GM19099 (cell line): ENCODE data around the gene SIGLEC1.

Experiments
- POLR2A ChIP-seq: IDR thresholded peaks from 3 replicates; pipeline ENCODE4 v1.6.1; 2011; ENCODE audit warnings: low read depth; ENCODE audit not compliant: insufficient read length; ENCODE audit errors: extremely low read depth

Gene SIGLEC1

GRCh38 chr20:3699037-3699436 lies 13.4 kb downstream of the SIGLEC1 start:
- TF ChIP-seq POLR2A: no peak

- TF ChIP-seq POLR2A: no peak
These were observed 13.8 kb downstream of the SIGLEC1 start for GRCh38 chr20:3698591-3699001.

GRCh38 chr20:3697588-3698305 lies 14.7 kb downstream of the SIGLEC1 start:
- no peak for TF ChIP-seq POLR2A

GRCh38 chr20:3696745-3697587 lies 15.4 kb downstream of the SIGLEC1 start:
- no peak for TF ChIP-seq POLR2A

- no peak for TF ChIP-seq POLR2A
These were observed 16.2 kb downstream of the SIGLEC1 start for GRCh38 chr20:3696200-3696599.

GRCh38 chr20:3694864-3695263 lies 17.5 kb downstream of the SIGLEC1 start:
- TF ChIP-seq POLR2A: no peak

- no peak for TF ChIP-seq POLR2A
These were observed 19.0 kb downstream of the SIGLEC1 start for GRCh38 chr20:3693376-3693775.

- no peak for TF ChIP-seq POLR2A
These were observed 19.6 kb downstream of the SIGLEC1 start for GRCh38 chr20:3692706-3693294.

GRCh38 chr20:3691897-3692296 lies 20.5 kb downstream of the SIGLEC1 start:
- TF ChIP-seq POLR2A: no peak

GRCh38 chr20:3691306-3691705 lies 21.1 kb downstream of the SIGLEC1 start:
- no peak for TF ChIP-seq POLR2A

- no peak for TF ChIP-seq POLR2A
These were observed 22.0 kb downstream of the SIGLEC1 start for GRCh38 chr20:3690413-3690812.

- TF ChIP-seq POLR2A: no peak
These were observed 22.4 kb downstream of the SIGLEC1 start for GRCh38 chr20:3689978-3690377.

- no peak for TF ChIP-seq POLR2A
These were observed 24.7 kb downstream of the SIGLEC1 start for GRCh38 chr20:3687655-3688054.

- TF ChIP-seq POLR2A: no peak
These were observed 25.5 kb downstream of the SIGLEC1 start for GRCh38 chr20:3686867-3687321.

GRCh38 chr20:3686421-3686820 lies 26.0 kb downstream of the SIGLEC1 start:
- no peak for TF ChIP-seq POLR2A

GRCh38 chr20:3685341-3685740 lies 27.1 kb downstream of the SIGLEC1 start:
- no peak for TF ChIP-seq POLR2A
